Raji (cell line): Measurements from ENCODE around the gene GSK3A.

ENCODE experiments used
- POLR2A ChIP-seq: IDR thresholded peaks from 2 replicates; pipeline ENCODE4 v1.6.1; 2011; ENCODE audit warnings: low read depth, low read length, control low read depth; ENCODE audit not compliant: insufficient read depth

GSK3A gene

GRCh38 chr19:42248270-42249148 lies 6.1 kb upstream of the GSK3A start:
- no peak for TF ChIP-seq POLR2A

- TF ChIP-seq POLR2A: no peak
Observed at GRCh38 chr19:42247640-42248199, 5.3 kb upstream of the GSK3A start.

- no peak for TF ChIP-seq POLR2A
Observed at GRCh38 chr19:42246922-42247639, 4.7 kb upstream of the GSK3A start.

- no peak; the same call in 1 of the 2 replicates for TF ChIP-seq POLR2A
Observed at GRCh38 chr19:42246143-42246921, 3.9 kb upstream of the GSK3A start.

GRCh38 chr19:42245231-42245630 lies 2.8 kb upstream of the GSK3A start:
- no peak for TF ChIP-seq POLR2A

GRCh38 chr19:42244347-42245220 lies 2.2 kb upstream of the GSK3A start:
- peak; percentile 39 for TF ChIP-seq POLR2A

GRCh38 chr19:42242069-42242511 lies 312 bp downstream of the GSK3A start:
- no peak for TF ChIP-seq POLR2A

- no peak for TF ChIP-seq POLR2A
Observed at GRCh38 chr19:42241279-42241678, 1.1 kb downstream of the GSK3A start.

GRCh38 chr19:42239544-42240220 lies 2.7 kb downstream of the GSK3A start:
- no peak for TF ChIP-seq POLR2A

- no peak for TF ChIP-seq POLR2A
Observed at GRCh38 chr19:42235181-42235580, 7.2 kb downstream of the GSK3A start.

GRCh38 chr19:42234364-42234763 lies 8.0 kb downstream of the GSK3A start:
- no peak for TF ChIP-seq POLR2A

GRCh38 chr19:42233678-42234292 lies 8.6 kb downstream of the GSK3A start:
- TF ChIP-seq POLR2A: no peak

GRCh38 chr19:42233106-42233505 lies 9.3 kb downstream of the GSK3A start:
- 0 out of 2 replicates have a peak, but pooled peaks have one; percentile 9 for TF ChIP-seq POLR2A
